Endometrial microvascular endothelial cells (primary cell): ENCODE measurements around the gene DHX30. TPM values are rescaled to one million over a fixed set of nuclear protein-coding genes. Genes with fewer than 3 reads are reported as not detected.

Source experiments
- in situ Hi-C: cut with HindIII; loops from 2 replicates; pipeline ENCODE4 v1.10.0; 2017; ENCODE audit warnings: low sequenced_read_pairs, low pct_unique_long_range_greater_than_20kb; ENCODE audit errors: inconsistent ontology term
- total RNA-seq: library from RNA; depleted of rRNA; stranded (reverse); fragments of >200 nt; gene quantifications from one replicate; pipeline ENCODE4 v1.2.3, GENCODE V29; 2015; ENCODE audit errors: inconsistent ontology term

DHX30 gene
- total RNA-seq, 1 donor from 2014 or later, result 85.6 TPM

DNA sequence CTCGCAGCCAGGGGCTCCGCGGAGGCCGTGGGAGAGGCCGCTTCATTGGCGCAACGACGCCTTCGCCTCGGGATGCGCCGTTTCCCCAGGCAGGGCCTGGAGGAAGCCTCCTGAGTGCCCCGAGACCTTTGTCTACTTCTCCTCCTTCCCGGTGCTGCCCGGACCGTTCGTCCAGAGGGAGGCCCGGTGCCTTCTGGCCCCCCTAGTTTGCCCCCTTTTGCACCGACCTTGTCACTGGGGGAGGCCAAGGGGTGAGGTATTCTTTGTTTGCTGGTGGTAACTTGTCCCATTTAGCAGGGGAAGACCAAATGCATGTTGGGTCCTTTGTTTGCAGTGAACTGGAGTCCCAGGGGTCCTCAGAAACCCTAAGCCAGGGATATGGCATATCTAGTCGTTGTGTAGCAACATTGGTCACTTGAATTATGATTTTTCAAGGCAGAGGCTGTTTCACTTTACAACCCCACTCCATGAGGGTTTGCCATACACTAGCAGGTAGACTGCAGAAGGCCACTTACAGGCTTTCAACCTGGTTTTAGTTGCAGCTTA lies 615 bp downstream of the DHX30 start:
- in situ Hi-C loops, result no loop called here

DNA sequence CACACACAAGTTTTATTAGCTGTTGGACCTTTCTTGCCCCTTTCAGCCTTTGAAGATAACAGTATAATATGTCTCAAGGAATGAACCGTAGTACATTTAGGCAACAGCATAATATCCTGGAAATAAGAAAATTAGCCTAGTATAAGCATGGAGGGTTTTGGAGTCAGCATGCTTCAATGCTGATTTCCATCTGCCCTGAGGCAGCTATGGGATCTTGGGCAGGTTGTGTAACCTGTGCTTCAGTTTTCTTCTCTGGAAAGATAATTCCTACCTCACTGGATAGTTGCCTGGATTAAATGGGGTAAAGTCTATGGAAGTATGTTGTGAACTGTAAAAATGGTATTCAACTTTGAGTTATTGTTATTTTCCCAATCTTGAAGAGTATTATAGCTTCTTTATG lies 1.6 kb downstream of the DHX30 start:
- in situ Hi-C loops, result no loop called here

GRCh38 chr3:47813551-47814177 lies 10.7 kb downstream of the DHX30 start:
- in situ Hi-C loops, result no loop called here

- in situ Hi-C loops, result no loop called here
These were observed 14.7 kb downstream of the DHX30 start for GRCh38 chr3:47817609-47818008.

- in situ Hi-C loops, result loop anchor here (25.0 kb wide), 1 partner anchor 162 kb away; no protein-coding TSS in a partner anchor
These were observed 21.9 kb downstream of the DHX30 start for GRCh38 chr3:47824541-47825473.

DNA sequence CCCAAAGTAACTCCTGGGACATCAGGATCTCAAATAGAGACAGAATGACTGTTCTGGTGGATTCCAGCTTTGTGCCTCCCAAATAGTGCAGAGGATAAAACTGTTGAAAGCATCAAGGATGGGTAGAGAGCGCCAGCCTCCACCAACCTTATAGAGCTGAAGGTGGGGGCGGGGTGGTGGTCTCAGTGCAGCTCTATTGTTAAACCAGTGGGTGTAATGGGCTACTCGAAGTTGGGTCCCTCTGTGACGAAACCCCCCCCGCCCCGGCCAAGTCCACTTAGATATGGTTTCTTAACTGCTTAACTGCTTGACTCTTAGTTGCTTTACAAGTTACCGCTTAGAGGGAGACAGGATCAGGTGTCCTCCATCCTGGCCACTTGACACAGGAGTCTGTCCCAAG lies 22.7 kb downstream of the DHX30 start:
- in situ Hi-C loops, result loop anchor here (25.0 kb wide), 1 partner anchor 162 kb away; no protein-coding TSS in a partner anchor

- in situ Hi-C loops, result loop anchor here (25.0 kb wide), 1 partner anchor 158 kb away; no protein-coding TSS in a partner anchor
These were observed 26.5 kb downstream of the DHX30 start for GRCh38 chr3:47829482-47829881.

- in situ Hi-C loops, result loop anchor here (25.0 kb wide), 1 partner anchor 150 kb away; no protein-coding TSS in a partner anchor
These were observed 34.0 kb downstream of the DHX30 start for GRCh38 chr3:47836986-47837385.

DNA sequence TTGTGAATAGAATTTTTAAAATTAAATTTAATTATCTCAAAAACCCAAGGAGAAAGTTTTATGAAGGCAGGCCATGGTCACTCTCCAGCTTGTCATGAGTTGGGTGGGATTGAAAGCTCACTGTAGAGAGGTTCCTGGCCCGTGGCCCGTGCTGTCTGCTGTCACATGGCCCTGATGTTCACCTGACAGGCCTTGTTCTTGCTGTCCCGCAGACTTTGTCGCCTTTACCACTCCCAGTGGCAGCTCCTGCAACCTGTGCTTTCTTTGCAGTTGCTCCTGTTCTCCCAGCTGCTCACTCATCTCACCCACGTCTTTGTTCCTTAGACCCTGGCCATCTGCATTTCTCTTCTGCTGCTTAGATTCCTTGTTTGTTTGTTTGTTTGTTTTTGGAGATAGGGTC lies 35.6 kb downstream of the DHX30 start:
- in situ Hi-C loops, result loop anchor here (25.0 kb wide), 1 partner anchor 149 kb away; no protein-coding TSS in a partner anchor

GRCh38 chr3:47841786-47842349 lies 38.9 kb downstream of the DHX30 start:
- in situ Hi-C loops, result loop anchor here (25.0 kb wide), 1 partner anchor 145 kb away; no protein-coding TSS in a partner anchor

DNA sequence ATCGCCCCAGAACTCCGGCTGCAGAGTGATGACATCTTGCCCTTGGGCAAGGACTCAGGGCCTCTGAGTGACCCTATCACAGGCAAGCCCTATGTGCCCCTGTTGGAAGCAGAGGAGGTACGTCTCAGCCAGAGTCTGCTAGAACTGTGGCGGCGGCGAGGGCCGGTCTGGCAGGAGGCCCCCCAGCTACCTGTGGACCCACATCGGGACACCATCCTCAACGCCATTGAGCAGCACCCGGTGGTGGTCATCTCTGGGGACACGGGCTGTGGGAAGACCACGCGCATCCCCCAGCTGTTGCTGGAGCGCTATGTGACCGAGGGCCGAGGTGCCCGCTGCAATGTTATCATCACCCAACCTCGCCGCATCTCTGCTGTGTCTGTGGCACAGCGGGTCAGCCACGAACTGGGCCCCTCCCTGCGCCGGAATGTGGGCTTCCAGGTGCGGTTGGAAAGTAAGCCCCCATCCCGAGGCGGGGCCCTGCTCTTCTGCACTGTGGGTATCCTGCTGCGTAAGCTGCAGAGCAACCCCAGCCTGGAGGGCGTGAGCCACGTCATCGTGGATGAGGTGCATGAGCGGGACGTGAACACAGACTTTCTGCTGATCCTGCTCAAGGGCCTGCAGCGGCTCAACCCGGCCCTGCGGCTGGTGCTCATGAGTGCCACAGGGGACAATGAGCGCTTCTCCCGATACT lies 43.4 kb downstream of the DHX30 start:
- in situ Hi-C loops, result loop anchor here (25.0 kb wide), 1 partner anchor 141 kb away; no protein-coding TSS in a partner anchor

- in situ Hi-C loops, result loop anchor here (25.0 kb wide), 1 partner anchor 140 kb away; no protein-coding TSS in a partner anchor
These were observed 43.9 kb downstream of the DHX30 start for GRCh38 chr3:47846880-47847248.

- in situ Hi-C loops, result loop anchor here (25.0 kb wide), 1 partner anchor 140 kb away; no protein-coding TSS in a partner anchor
These were observed 44.3 kb downstream of the DHX30 start for GRCh38 chr3:47847260-47847659.

- in situ Hi-C loops, result loop anchor here (25.0 kb wide), 1 partner anchor 139 kb away; no protein-coding TSS in a partner anchor
These were observed 45.0 kb downstream of the DHX30 start for GRCh38 chr3:47847801-47848518.

DNA sequence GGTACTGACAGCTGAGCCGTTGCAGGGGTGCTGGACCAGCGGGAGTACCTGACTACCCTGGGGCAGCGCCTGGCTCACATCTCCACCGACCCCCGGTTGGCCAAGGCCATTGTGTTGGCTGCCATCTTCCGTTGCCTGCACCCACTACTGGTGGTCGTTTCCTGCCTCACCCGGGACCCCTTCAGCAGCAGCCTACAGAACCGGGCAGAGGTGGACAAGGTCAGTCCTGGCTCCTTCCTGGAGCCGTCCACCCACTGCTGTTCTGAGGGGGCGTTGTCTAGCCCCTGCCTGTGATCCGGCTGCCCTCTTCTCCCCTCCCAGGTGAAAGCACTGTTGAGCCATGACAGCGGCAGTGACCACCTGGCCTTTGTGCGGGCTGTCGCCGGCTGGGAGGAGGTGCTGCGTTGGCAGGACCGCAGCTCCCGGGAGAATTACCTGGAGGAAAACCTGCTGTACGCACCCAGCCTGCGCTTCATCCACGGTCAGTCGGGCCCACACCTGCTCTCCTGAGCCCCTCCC lies 45.7 kb downstream of the DHX30 start:
- in situ Hi-C loops, result loop anchor here (25.0 kb wide), 1 partner anchor 139 kb away; no protein-coding TSS in a partner anchor

DNA sequence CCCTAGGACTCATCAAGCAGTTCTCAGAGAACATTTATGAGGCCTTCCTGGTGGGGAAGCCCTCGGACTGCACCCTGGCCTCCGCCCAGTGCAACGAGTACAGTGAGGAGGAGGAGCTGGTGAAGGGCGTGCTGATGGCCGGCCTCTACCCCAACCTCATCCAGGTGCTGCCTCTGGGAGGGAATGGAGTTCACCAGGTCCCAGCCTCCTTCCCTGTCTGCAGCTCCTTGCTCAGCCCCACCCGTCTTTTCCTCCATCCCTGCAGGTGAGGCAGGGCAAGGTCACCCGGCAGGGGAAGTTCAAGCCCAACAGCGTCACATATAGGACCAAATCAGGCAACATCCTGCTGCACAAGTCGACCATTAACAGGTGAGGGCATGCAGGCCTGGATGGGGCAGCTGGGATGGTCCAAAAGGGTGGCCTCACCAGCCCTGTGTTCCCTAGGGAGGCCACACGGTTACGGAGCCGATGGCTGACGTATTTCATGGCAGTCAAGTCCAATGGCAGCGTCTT lies 46.3 kb downstream of the DHX30 start:
- in situ Hi-C loops, result loop anchor here (25.0 kb wide), 1 partner anchor 138 kb away; no protein-coding TSS in a partner anchor
